ENCODE data around the gene ST6GALNAC5. TPM values are rescaled to one million over a fixed set of nuclear protein-coding genes. Genes with fewer than 3 reads are reported as not detected.

ST6GALNAC5 gene
- total RNA-seq, 2 experiments from 2014 or later: not detected

DNA sequence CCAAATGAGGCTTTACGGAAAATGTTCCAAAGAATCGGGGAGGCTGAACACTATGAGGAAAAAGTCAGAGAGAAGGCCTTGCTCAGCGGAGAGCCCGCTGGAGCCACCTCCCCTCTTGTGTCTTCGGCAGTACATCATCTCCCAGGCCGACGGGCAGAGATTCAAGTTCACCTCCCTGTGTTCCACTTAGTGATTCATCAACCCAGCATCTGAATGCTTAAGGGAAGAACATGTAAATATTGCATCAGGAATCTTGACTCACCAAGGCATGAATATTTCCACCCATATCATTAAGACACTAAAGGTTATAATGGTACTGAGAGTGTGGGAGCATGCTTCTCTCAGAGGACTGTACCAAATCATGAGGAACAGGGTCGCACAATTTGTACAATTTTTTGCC, 172.5 kb downstream of the ST6GALNAC5 start:
- no peak overlapping the region for H3K27ac Mint-ChIP-seq
- no peak for ATAC-seq
- DNase-seq: no peak
- H3K27me3 Mint-ChIP-seq: peaks cover 2% of the 10 kb centered on the region
- intact Hi-C loops (cut with DNase I, micrococcal nuclease): no loop called here
- ChIA-PET POLR2A (no interaction called here), CTCF (no interaction called here)
- no peak overlapping the region for H3K4me3 Mint-ChIP-seq
- no peaks in the 10 kb centered on the region for H3K9me3 Mint-ChIP-seq (ENCODE audit: low read depth)
- H3K36me3 Mint-ChIP-seq (ENCODE audit: low read depth): no peaks in the 10 kb centered on the region
- no peaks in the 10 kb centered on the region for H3K4me1 Mint-ChIP-seq

DNA sequence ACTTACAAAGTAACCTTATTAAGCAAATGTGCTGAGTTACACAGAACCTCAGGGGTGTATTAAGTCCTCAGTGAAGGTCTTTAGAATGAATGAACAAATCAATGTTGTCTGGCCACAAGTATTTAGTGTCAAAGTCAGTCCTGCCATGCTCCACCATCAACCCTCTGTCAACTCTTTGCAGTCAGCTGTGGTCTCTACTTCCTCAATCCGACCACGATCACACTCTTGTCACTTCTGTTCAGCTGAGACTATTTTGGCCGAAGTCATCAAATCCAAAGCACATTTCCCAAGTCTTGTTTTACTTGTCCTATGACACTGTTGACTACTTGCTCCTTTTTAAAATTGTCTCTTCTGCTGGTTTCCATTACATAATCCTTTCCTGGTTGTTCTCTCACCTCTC, 173.5 kb downstream of the ST6GALNAC5 start:
- intact Hi-C loops (cut with DNase I, micrococcal nuclease): no loop called here
- no peaks in the 10 kb centered on the region for H3K9me3 Mint-ChIP-seq (ENCODE audit: low read depth)
- peaks cover 2% of the 10 kb centered on the region for H3K27me3 Mint-ChIP-seq
- ChIA-PET POLR2A (no interaction called here), CTCF (no interaction called here)
- ATAC-seq (no peak), DNase-seq (no peak)
- no peaks in the 10 kb centered on the region for H3K4me1 Mint-ChIP-seq
- no peaks in the 10 kb centered on the region for H3K36me3 Mint-ChIP-seq (ENCODE audit: low read depth)
- H3K4me3 Mint-ChIP-seq: no peak overlapping the region
- no peak overlapping the region for H3K27ac Mint-ChIP-seq

GRCh38 chr1:77044133-77044849, 177.0 kb downstream of the ST6GALNAC5 start:
- Mint-ChIP-seq H3K36me3 (ENCODE audit: low read depth) (no peaks in the 10 kb centered on the region), H3K27ac (no peak overlapping the region), H3K4me3 (no peak overlapping the region), H3K4me1 (peaks cover 19% of the 10 kb centered on the region), H3K9me3 (ENCODE audit: low read depth) (no peaks in the 10 kb centered on the region), H3K27me3 (peaks cover 2% of the 10 kb centered on the region)
- DNase-seq (peak; percentile 37), ATAC-seq (peak; percentile 95)
- ChIA-PET POLR2A (no interaction called here), CTCF (no interaction called here)
- intact Hi-C loops (cut with DNase I, micrococcal nuclease): no loop called here

- no peak overlapping the region for H3K4me3 Mint-ChIP-seq
- no peaks in the 10 kb centered on the region for H3K27me3 Mint-ChIP-seq
- POLR2A ChIA-PET: no interaction called here
- H3K36me3 Mint-ChIP-seq (ENCODE audit: low read depth): no peaks in the 10 kb centered on the region
- ATAC-seq (no peak), DNase-seq (no peak)
- no peaks in the 10 kb centered on the region for H3K9me3 Mint-ChIP-seq (ENCODE audit: low read depth)
- peaks cover 19% of the 10 kb centered on the region for H3K4me1 Mint-ChIP-seq
- no peak overlapping the region for H3K27ac Mint-ChIP-seq
- CTCF ChIA-PET: interaction anchor here (1.2 kb wide), 1 partner anchor 79 kb away, joined by 3 read pairs; no protein-coding TSS in a partner anchor
- intact Hi-C loops (cut with DNase I, micrococcal nuclease): no loop called here
Measured at GRCh38 chr1:77047575-77047974, 180.3 kb downstream of the ST6GALNAC5 start.

GRCh38 chr1:77047978-77048614, 180.8 kb downstream of the ST6GALNAC5 start:
- Mint-ChIP-seq H3K9me3 (ENCODE audit: low read depth) (no peaks in the 10 kb centered on the region), H3K4me3 (no peak overlapping the region), H3K27ac (no peak overlapping the region), H3K27me3 (no peaks in the 10 kb centered on the region), H3K4me1 (peaks cover 19% of the 10 kb centered on the region), H3K36me3 (ENCODE audit: low read depth) (no peaks in the 10 kb centered on the region)
- ATAC-seq (no peak), DNase-seq (no peak)
- intact Hi-C loops (cut with DNase I, micrococcal nuclease): no loop called here
- ChIA-PET POLR2A (no interaction called here), CTCF (interaction anchor here (1.2 kb wide), 1 partner anchor 79 kb away, joined by 3 read pairs; no protein-coding TSS in a partner anchor)

DNA sequence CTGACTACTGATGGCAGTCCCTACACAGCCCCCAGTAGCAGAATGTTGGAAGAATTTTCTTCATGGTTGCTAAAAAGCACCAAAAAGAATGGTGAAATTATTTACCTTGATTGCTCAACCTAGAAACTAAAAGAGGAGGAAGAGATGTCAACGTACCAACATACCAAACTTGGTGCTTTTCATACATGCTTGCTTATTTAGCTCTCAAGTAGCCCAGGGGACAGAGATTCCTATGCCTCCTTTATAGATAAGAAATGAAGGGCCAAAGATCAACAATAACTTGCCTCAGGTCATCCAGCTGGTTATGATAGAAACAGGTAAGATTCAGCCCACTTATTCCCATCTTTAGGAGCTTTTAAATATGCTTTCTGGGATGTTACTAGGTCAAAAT, 181.3 kb downstream of the ST6GALNAC5 start:
- Mint-ChIP-seq H3K27ac (no peak overlapping the region), H3K4me1 (peaks cover 19% of the 10 kb centered on the region), H3K9me3 (ENCODE audit: low read depth) (no peaks in the 10 kb centered on the region), H3K4me3 (no peak overlapping the region), H3K27me3 (no peaks in the 10 kb centered on the region), H3K36me3 (ENCODE audit: low read depth) (no peaks in the 10 kb centered on the region)
- DNase-seq: no peak
- CTCF ChIA-PET: interaction anchor here (1.2 kb wide), 1 partner anchor 78 kb away, joined by 3 read pairs; no protein-coding TSS in a partner anchor
- intact Hi-C loops (cut with DNase I, micrococcal nuclease): no loop called here
- ATAC-seq: no peak
- POLR2A ChIA-PET: no interaction called here

GRCh38 chr1:77051425-77051824, 184.1 kb downstream of the ST6GALNAC5 start:
- POLR2A ChIA-PET: no interaction called here
- CTCF ChIA-PET: no interaction called here
- Mint-ChIP-seq H3K9me3 (ENCODE audit: low read depth) (no peaks in the 10 kb centered on the region), H3K27ac (no peak overlapping the region), H3K4me1 (peaks cover 17% of the 10 kb centered on the region), H3K27me3 (no peaks in the 10 kb centered on the region), H3K36me3 (ENCODE audit: low read depth) (no peaks in the 10 kb centered on the region), H3K4me3 (no peak overlapping the region)
- ATAC-seq: no peak
- DNase-seq: no peak
- intact Hi-C loops (cut with DNase I, micrococcal nuclease): no loop called here

- ChIA-PET CTCF (no interaction called here), POLR2A (no interaction called here)
- Mint-ChIP-seq H3K4me3 (no peak overlapping the region), H3K4me1 (no peaks in the 10 kb centered on the region), H3K27me3 (no peaks in the 10 kb centered on the region), H3K9me3 (ENCODE audit: low read depth) (no peaks in the 10 kb centered on the region), H3K36me3 (ENCODE audit: low read depth) (no peaks in the 10 kb centered on the region), H3K27ac (no peak overlapping the region)
- DNase-seq (no peak), ATAC-seq (no peak)
- intact Hi-C loops (cut with DNase I, micrococcal nuclease): no loop called here
Measured at GRCh38 chr1:77056525-77056924, 189.2 kb downstream of the ST6GALNAC5 start.

- Mint-ChIP-seq H3K27ac (no peak overlapping the region), H3K27me3 (no peaks in the 10 kb centered on the region), H3K4me1 (no peaks in the 10 kb centered on the region), H3K9me3 (ENCODE audit: low read depth) (no peaks in the 10 kb centered on the region), H3K4me3 (no peak overlapping the region), H3K36me3 (ENCODE audit: low read depth) (no peaks in the 10 kb centered on the region)
- CTCF ChIA-PET: interaction anchor here (1.2 to 1.3 kb wide), 2 partner anchors 30 to 63 kb away, joined by 3 read pairs; no protein-coding TSS in a partner anchor
- DNase-seq (no peak), ATAC-seq (no peak)
- POLR2A ChIA-PET: no interaction called here
- intact Hi-C loops (cut with DNase I, micrococcal nuclease): no loop called here
Measured at GRCh38 chr1:77057994-77058585, 190.8 kb downstream of the ST6GALNAC5 start.

- Mint-ChIP-seq H3K4me3 (no peak overlapping the region), H3K4me1 (no peaks in the 10 kb centered on the region), H3K27me3 (no peaks in the 10 kb centered on the region), H3K9me3 (ENCODE audit: low read depth) (no peaks in the 10 kb centered on the region), H3K27ac (no peak overlapping the region), H3K36me3 (ENCODE audit: low read depth) (no peaks in the 10 kb centered on the region)
- intact Hi-C loops (cut with DNase I, micrococcal nuclease): no loop called here
- CTCF ChIA-PET: no interaction called here
- POLR2A ChIA-PET: no interaction called here
- DNase-seq: no peak
- no peak for ATAC-seq
Measured at GRCh38 chr1:77060000-77060399, 192.7 kb downstream of the ST6GALNAC5 start.

- ChIA-PET CTCF (no interaction called here), POLR2A (no interaction called here)
- H3K27me3 Mint-ChIP-seq: no peaks in the 10 kb centered on the region
- ATAC-seq (no peak), DNase-seq (no peak)
- intact Hi-C loops (cut with DNase I, micrococcal nuclease): no loop called here
- no peaks in the 10 kb centered on the region for H3K9me3 Mint-ChIP-seq (ENCODE audit: low read depth)
- H3K4me1 Mint-ChIP-seq: no peaks in the 10 kb centered on the region
- no peaks in the 10 kb centered on the region for H3K36me3 Mint-ChIP-seq (ENCODE audit: low read depth)
- H3K4me3 Mint-ChIP-seq: no peak overlapping the region
- no peak overlapping the region for H3K27ac Mint-ChIP-seq
Measured at GRCh38 chr1:77061162-77061561, 193.9 kb downstream of the ST6GALNAC5 start.

DNA sequence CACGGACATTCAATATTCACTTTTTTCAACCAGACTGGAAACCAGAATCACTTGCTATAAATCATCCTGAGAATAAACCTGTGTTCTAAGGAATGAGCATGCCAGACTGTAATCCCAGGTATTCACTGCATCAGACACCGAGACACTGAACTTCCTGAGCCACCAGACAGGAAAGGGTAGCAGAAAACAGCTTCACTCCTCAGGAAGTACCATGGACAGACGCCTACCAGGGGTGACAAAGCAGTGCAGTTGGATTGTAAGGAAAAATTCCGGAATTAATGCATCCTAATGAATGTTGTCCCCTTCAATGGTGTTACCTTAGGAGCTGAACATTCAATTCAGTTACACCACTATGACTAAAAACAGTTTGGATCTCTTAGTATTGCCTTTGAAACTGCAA, 195.8 kb downstream of the ST6GALNAC5 start:
- Mint-ChIP-seq H3K27me3 (no peaks in the 10 kb centered on the region), H3K36me3 (ENCODE audit: low read depth) (no peaks in the 10 kb centered on the region), H3K9me3 (ENCODE audit: low read depth) (no peaks in the 10 kb centered on the region), H3K27ac (no peak overlapping the region), H3K4me1 (no peaks in the 10 kb centered on the region), H3K4me3 (no peak overlapping the region)
- ChIA-PET POLR2A (no interaction called here), CTCF (interaction anchor here (1.2 kb wide), 1 partner anchor 10 kb away, joined by 3 read pairs; no protein-coding TSS in a partner anchor)
- no peak for ATAC-seq
- intact Hi-C loops (cut with DNase I, micrococcal nuclease): no loop called here
- DNase-seq: no peak

Data from activated CD4-positive, alpha-beta T cell treated with anti-CD3 and anti-CD28 coated beads for 36 hours (primary cell).